IMR-90 (cell line): ENCODE results near the gene AFG1L. TPM values are rescaled to one million over a fixed set of nuclear protein-coding genes. Genes with fewer than 3 reads are reported as not detected.

Source experiments
- ATAC-seq: fragments of 200-7000 bp; cut with Tn5 transposase; 2 replicates; pipeline ENCODE4 v1.9.1; 2020; ENCODE audit warnings: low read depth, mild to moderate bottlenecking, moderate library complexity
- BruUV-seq: library from RNA; stranded (reverse); fragments of 400-500 nt; replicated peaks from 2 replicates; lab custom pipeline; 2021; lab: Mats Ljungman, UMichigan
- CTCF ChIA-PET: fragments of 300-600 bp; formaldehyde crosslinking; extraction: SDS; loops from one replicate; lab custom pipeline; 2021; ENCODE audit warnings: antibody characterized with exemption; lab: Yijun Ruan, JAX
- POLR2A ChIA-PET: fragments of 300-600 bp; sonication (Branson Sonifier 250); formaldehyde crosslinking; loops from one replicate; lab custom pipeline; 2022; ENCODE audit warnings: antibody characterized with exemption; ENCODE audit not compliant: unreplicated experiment; lab: Charles Lee
- DNase-seq: peaks from one replicate; pipeline ENCODE4 v3.0.0; 2013
- H2AFZ ChIP-seq: replicated peaks from 2 replicates; pipeline ENCODE3; 2013; ENCODE audit warnings: low read length, mild to moderate bottlenecking; ENCODE audit not compliant: poor library complexity
- H2AK5ac ChIP-seq: 2 replicates; pipeline ENCODE4 v1.6.1; 2013; ENCODE audit warnings: low read depth, low read length, inconsistent platforms
- H2AK9ac ChIP-seq: replicated peaks from 2 replicates; pipeline ENCODE3; 2013; ENCODE audit warnings: mild to moderate bottlenecking, low read depth, low read length, moderate library complexity; ENCODE audit not compliant: poor library complexity
- H2BK120ac ChIP-seq: 2 replicates; pipeline ENCODE4 v1.6.1; 2013; ENCODE audit warnings: low read depth, low read length, inconsistent platforms
- H2BK15ac ChIP-seq: 3 replicates; pipeline ENCODE4 v1.6.1; 2013; ENCODE audit warnings: low read depth, low read length, inconsistent platforms
- H2BK20ac ChIP-seq: 2 replicates; pipeline ENCODE4 v1.6.1; 2013; ENCODE audit warnings: low read depth, mild to moderate bottlenecking, inconsistent platforms, low read length, moderate library complexity
- H2BK5ac ChIP-seq: 2 replicates; pipeline ENCODE4 v1.6.1; 2013; ENCODE audit warnings: mild to moderate bottlenecking, low read depth, low read length, inconsistent platforms; ENCODE audit not compliant: poor library complexity, severe bottlenecking
- H3K14ac ChIP-seq: replicated peaks from 2 replicates; pipeline ENCODE4 v1.6.1; 2013; ENCODE audit warnings: low read depth, low read length, inconsistent platforms
- H3K18ac ChIP-seq: 2 replicates; pipeline ENCODE4 v1.6.1; 2013; ENCODE audit warnings: low read depth, low read length, control low read depth
- H3K23ac ChIP-seq: 2 replicates; pipeline ENCODE4 v1.6.1; 2013; ENCODE audit warnings: low read depth, low read length, inconsistent platforms
- H3K27ac ChIP-seq: 2 replicates; pipeline ENCODE4 v1.5.1; 2013; ENCODE audit warnings: mild to moderate bottlenecking, control low read depth, low read length; ENCODE audit not compliant: insufficient read depth
- H3K27me3 ChIP-seq: 2 replicates; pipeline ENCODE4 v1.6.1; 2013; ENCODE audit warnings: low read length; ENCODE audit not compliant: control insufficient read depth, insufficient read depth
- H3K36me3 ChIP-seq: 2 replicates; pipeline ENCODE4 v1.6.1; 2013; ENCODE audit warnings: low read length, mixed read lengths; ENCODE audit not compliant: control insufficient read depth, insufficient read depth
- H3K4ac ChIP-seq: 2 replicates; pipeline ENCODE4 v1.6.1; 2013; ENCODE audit warnings: low read depth, low read length, inconsistent platforms
- H3K4me1 ChIP-seq: 2 replicates; pipeline ENCODE4 v1.6.1; 2013; ENCODE audit warnings: low read length, mixed read lengths; ENCODE audit not compliant: control insufficient read depth, insufficient read depth
- H3K4me2 ChIP-seq: 2 replicates; pipeline ENCODE4 v1.6.1; 2013; ENCODE audit warnings: low read depth, mild to moderate bottlenecking, control low read depth, low read length, moderate library complexity
- H3K4me3 ChIP-seq: 2 replicates; pipeline ENCODE4 v1.5.1; 2013; ENCODE audit warnings: low read depth, mild to moderate bottlenecking, control low read depth, low read length, moderate library complexity; ENCODE audit not compliant: insufficient read depth
- H3K56ac ChIP-seq: 2 replicates; pipeline ENCODE4 v1.6.1; 2013; ENCODE audit warnings: low read length, inconsistent platforms; ENCODE audit not compliant: insufficient read depth; ENCODE audit errors: extremely low read depth
- H3K79me1 ChIP-seq, 2 experiments: 2 replicates each; pipeline ENCODE4 v1.6.1; 2013; ENCODE audit warnings: low read length in 2 of 2, inconsistent platforms in 1 of 2, low read depth in 1 of 2
- H3K9ac ChIP-seq: 2 replicates; pipeline ENCODE4 v1.6.1; 2013; ENCODE audit warnings: low read depth, low read length, control low read depth
- H3K9me1 ChIP-seq: 2 replicates; pipeline ENCODE4 v1.6.1; 2013; ENCODE audit warnings: low read length, inconsistent platforms; ENCODE audit not compliant: insufficient read depth
- H3K9me3 ChIP-seq: 2 replicates; pipeline ENCODE4 v1.6.1; 2013; ENCODE audit warnings: low read length; ENCODE audit not compliant: control insufficient read depth, insufficient read depth
- H4K20me1 ChIP-seq: 2 replicates; pipeline ENCODE4 v1.6.1; 2013; ENCODE audit warnings: low read length, inconsistent platforms; ENCODE audit not compliant: insufficient read depth
- H4K5ac ChIP-seq: 2 replicates; pipeline ENCODE4 v1.6.1; 2013; ENCODE audit warnings: mild to moderate bottlenecking, low read depth, low read length, control low read depth
- H4K8ac ChIP-seq, 2 experiments: 2 replicates each; pipeline ENCODE4 v1.6.1; 2013; ENCODE audit warnings: low read depth in 2 of 2, low read length in 2 of 2, control low read depth in 1 of 2, inconsistent platforms in 1 of 2
- H4K91ac ChIP-seq: 2 replicates; pipeline ENCODE4 v1.6.1; 2013; ENCODE audit warnings: low read depth, low read length, inconsistent platforms; ENCODE audit not compliant: insufficient read depth
- CTCF ChIP-seq: conservative IDR thresholded peaks from 2 replicates; pipeline ENCODE4 v1.5.1; 2012; ENCODE audit warnings: mild to moderate bottlenecking, low read depth, low read length, improper control_type of control experiment
- WGBS, 2 experiments: methylation state at CpG; one replicate each; pipeline versions ENCODE4 v1.1.5 to v1.1.7; 2013; ENCODE audit warnings: missing lambda C conversion rate in 2 of 2; ENCODE audit not compliant: insufficient read length in 1 of 2; ENCODE audit errors: extremely low coverage in 2 of 2; 5-methylcytosine and 5-hydroxymethylcytosine counted together
- dilution Hi-C: fragments of 300-500 bp; cut with HindIII; formaldehyde crosslinking; loops from one replicate; pipeline ENCODE4 v1.14.3; 2018; ENCODE audit warnings: low sequenced_read_pairs; ENCODE audit not compliant: unreplicated experiment
- in situ Hi-C: fragments of 300-500 bp; cut with MboI; formaldehyde crosslinking; loops from 3 replicates; pipeline ENCODE4 v1.14.3; 2019; ENCODE audit warnings: low sequenced_read_pairs, inconsistent platforms, mixed read lengths
- intact Hi-C: fragments of 100-400 bp; cut with micrococcal nuclease; formaldehyde crosslinking; loops from 2 replicates; pipeline ENCODE4 v1.10.0; 2022
- polyA plus RNA-seq, 3 experiments: library from polyadenylated mRNA; depleted of rRNA; stranded (reverse); fragments of >200 nt; gene quantifications; 2 replicates each; pipeline ENCODE4 v1.2.3, GENCODE V29; 2012; ENCODE audit warnings: low replicate concordance in 1 of 3
- total RNA-seq: library from RNA; depleted of rRNA; stranded (reverse); fragments of >200 nt; gene quantifications from 2 replicates; pipeline ENCODE4 v1.2.3, GENCODE V29; 2012

AFG1L gene
- total and polyA plus RNA-seq, 2 of the 4 experiments (the other 2 are of a cell fraction): 1.0 to 2.0 TPM

DNA sequence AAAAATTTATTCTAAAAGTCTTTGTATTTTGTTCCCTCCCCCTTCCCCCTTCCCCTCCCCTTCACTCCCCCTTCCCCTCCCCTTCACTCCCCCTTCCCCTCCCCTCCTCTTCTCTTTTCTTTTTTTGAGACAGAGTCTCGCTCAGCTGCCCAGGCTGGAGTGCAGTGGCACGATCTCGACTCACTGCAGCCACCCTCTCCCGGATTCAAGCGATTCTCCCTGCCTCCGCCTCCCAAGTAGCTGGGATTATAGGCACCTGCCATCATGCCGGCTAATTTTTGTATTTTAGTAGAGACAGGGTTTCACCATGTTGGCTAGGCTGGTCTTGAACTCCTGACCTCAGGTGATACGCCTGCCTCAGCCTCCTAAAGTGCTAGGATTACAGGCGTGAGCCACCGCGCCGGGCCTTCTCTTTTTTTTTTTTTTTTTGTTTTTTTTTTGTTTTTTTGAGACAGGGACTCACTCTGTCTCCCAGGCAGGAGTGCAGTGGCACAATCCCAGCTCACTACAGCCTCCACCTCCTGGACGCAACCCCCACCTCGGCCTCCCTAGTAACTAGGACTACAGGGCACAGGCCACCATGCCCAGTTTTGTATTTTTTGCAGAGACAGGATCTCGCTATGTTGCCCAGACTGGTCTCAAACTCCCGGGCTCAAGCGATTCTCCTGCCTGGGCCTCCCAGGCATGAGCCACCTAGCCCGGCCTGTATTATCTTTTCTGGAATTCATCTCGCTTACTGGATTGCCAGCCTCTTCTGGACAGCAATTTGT lies 1.1 kb upstream of the AFG1L start:
- H2BK120ac ChIP-seq: no peak overlapping the region
- dilution Hi-C loops (no loop called here), intact Hi-C loops (loop anchor here (1.0 kb wide), 1 partner anchor 32 kb away; the partner anchor contains the start of gene SNX3), in situ Hi-C loops (no loop called here)
- CTCF ChIA-PET: no interaction called here
- no peaks in the 10 kb centered on the region for H3K9me3 ChIP-seq
- H3K4me2 ChIP-seq: no peak overlapping the region
- no peak overlapping the region for H2BK5ac ChIP-seq
- peak overlapping the region; percentile 98 for H2AFZ ChIP-seq
- no peak overlapping the region for H3K18ac ChIP-seq
- H3K27ac ChIP-seq: no peak overlapping the region
- no peak overlapping the region for H3K4me3 ChIP-seq
- 96% methylated on average over 5 of the region's 19 CpGs; no CpG with 5 or more reads in 1 of the 2 experiments for WGBS, 2 experiments
- H2BK20ac ChIP-seq: no peak overlapping the region
- H4K5ac ChIP-seq: peak overlapping the region; percentile 67; the same call in 1 of the 2 replicates
- no TSS peak for BruUV-seq
- H3K23ac ChIP-seq: no peak overlapping the region
- no peak for TF ChIP-seq CTCF
- peak overlapping the region; percentile 95 to 100 for H4K8ac ChIP-seq
- no peaks in the 10 kb centered on the region for H3K9me1 ChIP-seq
- H3K4ac ChIP-seq: peak overlapping the region; percentile 87; the same call in 1 of the 2 replicates
- H4K91ac ChIP-seq: no peak overlapping the region
- no peaks in the 10 kb centered on the region for H3K36me3 ChIP-seq
- H3K79me1 ChIP-seq: peaks cover 8 to 13% of the 10 kb centered on the region in 2 experiments
- H4K20me1 ChIP-seq: no peaks in the 10 kb centered on the region
- POLR2A ChIA-PET: no interaction called here
- no peak overlapping the region for H2AK5ac ChIP-seq
- H3K4me1 ChIP-seq: no peaks in the 10 kb centered on the region
- H3K56ac ChIP-seq: no peak overlapping the region
- ATAC-seq (no peak), DNase-seq (no peak)
- no peak overlapping the region for H2BK15ac ChIP-seq
- no peak overlapping the region for H3K9ac ChIP-seq
- H3K27me3 ChIP-seq: no peaks in the 10 kb centered on the region
- peak overlapping the region; percentile 58 for H2AK9ac ChIP-seq
- H3K14ac ChIP-seq: no peak overlapping the region
